HEK293 (cell line): ENCODE data around the gene BLOC1S3.

Source experiments
- BCL11B ChIP-seq: fragments of 450-650 bp; formaldehyde crosslinking; IDR thresholded peaks from 2 replicates; pipeline ENCODE4 v1.5.1; 2016; ENCODE audit warnings: low read depth, missing biosample characterization, missing genetic modification characterization
- HOXC10 ChIP-seq: sonication (generic); formaldehyde crosslinking; IDR thresholded peaks from 2 replicates; pipeline ENCODE4 v1.8.1; 2023; ENCODE audit warnings: mild to moderate bottlenecking, missing genetic modification reagents
- KLF10 ChIP-seq: fragments of 450-650 bp; IDR thresholded peaks from 2 replicates; pipeline ENCODE4 v1.5.1; 2018; ENCODE audit warnings: missing biosample characterization, mild to moderate bottlenecking, missing genetic modification characterization
- KLF16 ChIP-seq: fragments of 450-650 bp; formaldehyde crosslinking; IDR thresholded peaks from 2 replicates; pipeline ENCODE4 v1.5.1; 2017; ENCODE audit warnings: missing biosample characterization, missing genetic modification characterization
- KLF17 ChIP-seq: fragments of 450-650 bp; formaldehyde crosslinking; IDR thresholded peaks from 2 replicates; pipeline ENCODE4 v1.5.1; 2016; ENCODE audit warnings: missing biosample characterization, missing genetic modification characterization
- KLF9 ChIP-seq: fragments of 450-650 bp; formaldehyde crosslinking; IDR thresholded peaks from 2 replicates; pipeline ENCODE4 v1.5.1; 2016; ENCODE audit warnings: missing biosample characterization, missing genetic modification characterization, low read depth
- PATZ1 ChIP-seq: fragments of 450-650 bp; formaldehyde crosslinking; IDR thresholded peaks from 2 replicates; pipeline ENCODE4 v1.5.1; 2016; ENCODE audit warnings: missing biosample characterization, missing genetic modification characterization
- PRDM2 ChIP-seq: fragments of 450-650 bp; formaldehyde crosslinking; IDR thresholded peaks from 2 replicates; pipeline ENCODE4 v1.5.1; 2016; ENCODE audit warnings: missing biosample characterization, missing genetic modification characterization, borderline replicate concordance
- TRIM28 ChIP-seq: IDR thresholded peaks from 2 replicates; pipeline ENCODE4 v1.6.1; 2011; ENCODE audit warnings: low read length, control low read depth, borderline replicate concordance
- ZBTB21 ChIP-seq: fragments of 450-650 bp; formaldehyde crosslinking; IDR thresholded peaks from 2 replicates; pipeline ENCODE4 v1.5.1; 2017; ENCODE audit warnings: missing biosample characterization, missing genetic modification characterization
- ZFP69B ChIP-seq: fragments of 450-650 bp; formaldehyde crosslinking; IDR thresholded peaks from 2 replicates; pipeline ENCODE4 v1.5.1; 2016; ENCODE audit warnings: missing biosample characterization, missing genetic modification characterization
- ZNF146 ChIP-seq: fragments of 450-650 bp; formaldehyde crosslinking; IDR thresholded peaks from 2 replicates; pipeline ENCODE4 v1.5.1; 2016; ENCODE audit warnings: missing biosample characterization, missing genetic modification characterization
- ZNF169 ChIP-seq: fragments of 450-650 bp; formaldehyde crosslinking; IDR thresholded peaks from 2 replicates; pipeline ENCODE4 v1.5.1; 2016; ENCODE audit warnings: missing biosample characterization, missing genetic modification characterization
- ZNF18 ChIP-seq: fragments of 450-650 bp; formaldehyde crosslinking; IDR thresholded peaks from 2 replicates; pipeline ENCODE4 v1.5.1; 2016; ENCODE audit warnings: missing biosample characterization, missing genetic modification characterization
- ZNF239 ChIP-seq: fragments of 450-650 bp; formaldehyde crosslinking; IDR thresholded peaks from 2 replicates; pipeline ENCODE4 v1.5.1; 2016; ENCODE audit warnings: missing biosample characterization, missing genetic modification characterization
- ZNF302 ChIP-seq: fragments of 450-650 bp; formaldehyde crosslinking; IDR thresholded peaks from 2 replicates; pipeline ENCODE4 v1.5.1; 2016; ENCODE audit warnings: missing biosample characterization, missing genetic modification characterization, low read depth
- ZNF37A ChIP-seq: fragments of 450-650 bp; IDR thresholded peaks from 2 replicates; pipeline ENCODE4 v1.5.1; 2018; ENCODE audit warnings: missing biosample characterization, missing genetic modification characterization
- ZNF48 ChIP-seq: fragments of 450-650 bp; formaldehyde crosslinking; IDR thresholded peaks from 2 replicates; pipeline ENCODE4 v1.5.1; 2016; ENCODE audit warnings: missing biosample characterization, missing genetic modification characterization
- ZNF530 ChIP-seq: fragments of 450-650 bp; formaldehyde crosslinking; IDR thresholded peaks from 2 replicates; pipeline ENCODE4 v1.5.1; 2016; ENCODE audit warnings: low read depth, missing biosample characterization, missing genetic modification characterization
- ZNF544 ChIP-seq: fragments of 450-650 bp; formaldehyde crosslinking; IDR thresholded peaks from 2 replicates; pipeline ENCODE4 v1.5.0; 2017; ENCODE audit warnings: missing biosample characterization, missing genetic modification characterization
- ZNF585B ChIP-seq: fragments of 450-650 bp; formaldehyde crosslinking; IDR thresholded peaks from 2 replicates; pipeline ENCODE4 v1.5.1; 2016; ENCODE audit warnings: missing biosample characterization, missing genetic modification characterization
- ZNF610 ChIP-seq: fragments of 450-650 bp; formaldehyde crosslinking; IDR thresholded peaks from 2 replicates; pipeline ENCODE4 v1.5.1; 2016; ENCODE audit warnings: missing biosample characterization, missing genetic modification characterization, borderline replicate concordance
- ZNF639 ChIP-seq: fragments of 450-650 bp; formaldehyde crosslinking; IDR thresholded peaks from 2 replicates; pipeline ENCODE4 v1.5.1; 2016; ENCODE audit warnings: missing biosample characterization, missing genetic modification characterization
- ZNF664 ChIP-seq: fragments of 450-650 bp; formaldehyde crosslinking; IDR thresholded peaks from 2 replicates; pipeline ENCODE4 v1.5.1; 2016; ENCODE audit warnings: missing biosample characterization, missing genetic modification characterization
- ZNF792 ChIP-seq: fragments of 450-650 bp; formaldehyde crosslinking; IDR thresholded peaks from 2 replicates; pipeline ENCODE4 v1.5.1; 2016; ENCODE audit warnings: missing biosample characterization, missing genetic modification characterization
- ZSCAN4 ChIP-seq: fragments of 450-650 bp; formaldehyde crosslinking; IDR thresholded peaks from 2 replicates; pipeline ENCODE4 v1.5.1; 2017; ENCODE audit warnings: missing biosample characterization, missing genetic modification characterization

Gene BLOC1S3

GRCh38 chr19:45130888-45131615, 47.5 kb upstream of the BLOC1S3 start (continued):
- no peak for TF ChIP-seq PRDM2 (tag by site-specific recombination)
- no peak for TF ChIP-seq ZNF302 (tag by site-specific recombination)
- no peak for TF ChIP-seq ZFP69B
- no peak for TF ChIP-seq ZNF639 (tag by site-specific recombination)
- no peak for TF ChIP-seq BCL11B (tag by site-specific recombination)
- no peak for TF ChIP-seq ZNF664 (tag by site-specific recombination)
- TF ChIP-seq KLF17 (tag by site-specific recombination) = peak; percentile 78
- TF ChIP-seq ZNF48 (tag by site-specific recombination) = no peak
- no peak for TF ChIP-seq ZNF792 (tag by site-specific recombination)
- TF ChIP-seq ZNF585B (tag by site-specific recombination) = no peak
- TF ChIP-seq ZNF37A (tag by site-specific recombination) = no peak
- no peak for TF ChIP-seq ZSCAN4 (tag by site-specific recombination)
- peak; percentile 26; the same call in 1 of the 2 replicates for TF ChIP-seq PATZ1 (tag by site-specific recombination)
- no peak for TF ChIP-seq ZBTB21 (tag by site-specific recombination)
- no peak for TF ChIP-seq HOXC10 (CRISPR knock-in tag)
- no peak for TF ChIP-seq ZNF18
- no peak for TF ChIP-seq ZNF530 (tag by site-specific recombination)
- TF ChIP-seq ZNF146 = no peak
- no peak for TF ChIP-seq KLF9 (tag by site-specific recombination)
- no peak for TF ChIP-seq ZNF544
- TF ChIP-seq KLF10 (tag by site-specific recombination) = no peak
- no peak for TF ChIP-seq KLF16 (tag by site-specific recombination)
- TF ChIP-seq ZNF610 (tag by site-specific recombination) = no peak; the same call in 1 of the 2 replicates
- no peak for TF ChIP-seq ZNF169 (tag by site-specific recombination)
- TF ChIP-seq ZNF239 (tag by site-specific recombination) = no peak
- TF ChIP-seq TRIM28 = no peak
